K562 (cell line): Measurements from ENCODE around the gene ANKS1B. TPM values are rescaled to one million over a fixed set of nuclear protein-coding genes. Genes with fewer than 3 reads are reported as not detected.

Experiments
- ATAC-seq: fragments of 200-7000 bp; cut with Tn5 transposase; 3 replicates; pipeline ENCODE4 v1.9.1; 2020; ENCODE audit warnings: moderate library complexity
- BruUV-seq: library from RNA; stranded (reverse); fragments of 400-500 nt; replicated peaks from 2 replicates; lab custom pipeline; 2021; lab: Mats Ljungman, UMichigan
- CTCF ChIA-PET: fragments of 300-600 bp; formaldehyde crosslinking; extraction: SDS; loops from one replicate; lab custom pipeline; 2021; ENCODE audit warnings: low intra/inter-chr PET ratio; lab: Yijun Ruan, JAX
- POLR2A ChIA-PET: fragments of 300-600, 350-650 bp; sonication (Branson Sonifier 250); formaldehyde crosslinking; extraction: SDS; loops from one replicate; lab custom pipeline; 2021; ENCODE audit warnings: antibody characterized with exemption, inconsistent platforms; lab: Yijun Ruan, JAX
- DNase-seq, 4 experiments: peaks; one replicate each; pipeline versions ENCODE4 v3.0.0 to v3.0.0-alpha.2; 2011 to 2018; ENCODE audit warnings: low spot score in 3 of 4, mixed read lengths in 3 of 4; ENCODE audit errors: extremely low read depth in 1 of 4
- FAIRE-seq: peaks from 2 replicates; lab custom pipeline; 2011; peaks lifted over from hg19 to GRCh38; lab: Jason Lieb, UNC
- H2AFZ ChIP-seq: 2 replicates; pipeline ENCODE4 v1.6.0; 2011; ENCODE audit warnings: low read depth, low read length, control low read depth, inconsistent platforms
- H3K27ac ChIP-seq: fragments of 200-600 bp; 3 replicates; pipeline ENCODE4 v1.8.0; 2011; ENCODE audit warnings: low read depth, mild to moderate bottlenecking, control low read depth, inconsistent platforms, low read length, moderate library complexity, mixed read lengths; ENCODE audit errors: extremely low read depth
- H3K27me3 ChIP-seq, 2 experiments: fragments of 300-600 bp in 1 of 2; 2 replicates in 1 of 2; 3 replicates in 1 of 2; pipeline versions ENCODE4 v1.6.0 to v1.8.0; 2011; ENCODE audit warnings: inconsistent platforms in 2 of 2, low read length in 2 of 2, mild to moderate bottlenecking in 1 of 2, mixed read lengths in 1 of 2, moderate library complexity in 1 of 2; ENCODE audit not compliant: control insufficient read depth in 2 of 2, insufficient read depth in 2 of 2
- H3K36me3 ChIP-seq: fragments of 300-600 bp; 3 replicates; pipeline ENCODE4 v1.8.0; 2011; ENCODE audit warnings: mild to moderate bottlenecking, low read length, inconsistent platforms; ENCODE audit not compliant: control insufficient read depth, insufficient read depth
- H3K4me1 ChIP-seq, 2 experiments: fragments of 200-600 bp in 1 of 2; replicated peaks in 1 of 2; 2 replicates in 1 of 2; 3 replicates in 1 of 2; pipeline versions ENCODE4 v1.5.1 to v1.8.0; 2011; ENCODE audit warnings: inconsistent platforms in 2 of 2, low read length in 2 of 2, mild to moderate bottlenecking in 1 of 2, mixed read lengths in 1 of 2, moderate library complexity in 1 of 2; ENCODE audit not compliant: control insufficient read depth in 2 of 2, insufficient read depth in 2 of 2
- H3K4me2 ChIP-seq: 2 replicates; pipeline ENCODE4 v1.6.1; 2011; ENCODE audit warnings: low read length, control low read depth, inconsistent platforms, mixed read lengths; ENCODE audit not compliant: insufficient read depth
- H3K4me3 ChIP-seq: fragments of 200-600 bp; sonication (generic), shearing (Covaris generic); 2 replicates; pipeline ENCODE4 v1.5.1; 2016; ENCODE audit warnings: control low read depth, inconsistent platforms
- H3K79me2 ChIP-seq: fragments of 200-600 bp; 3 replicates; pipeline ENCODE4 v1.8.0; 2011; ENCODE audit warnings: low read length, inconsistent platforms; ENCODE audit not compliant: control insufficient read depth, insufficient read depth
- H3K9ac ChIP-seq, 2 experiments: 2 replicates each; pipeline versions ENCODE4 v1.6.0 to v1.6.1; 2011; ENCODE audit warnings: low read depth in 2 of 2, low read length in 2 of 2, control low read depth in 1 of 2, inconsistent platforms in 1 of 2, mild to moderate bottlenecking in 1 of 2, mixed read lengths in 1 of 2; ENCODE audit not compliant: insufficient read depth in 1 of 2
- H3K9me1 ChIP-seq: one replicate; pipeline ENCODE4 v1.6.0; 2011; ENCODE audit warnings: inconsistent platforms, mild to moderate bottlenecking, low read length, moderate library complexity; ENCODE audit not compliant: control insufficient read depth, insufficient read depth
- H3K9me3 ChIP-seq: replicated peaks from 2 replicates; pipeline ENCODE4 v1.5.1; 2011; ENCODE audit warnings: low read depth, low read length, inconsistent platforms; ENCODE audit not compliant: control insufficient read depth, insufficient read depth
- H4K20me1 ChIP-seq: replicated peaks from 2 replicates; pipeline ENCODE4 v1.6.1; 2011; ENCODE audit warnings: low read length, inconsistent platforms, mixed read lengths; ENCODE audit not compliant: control insufficient read depth, insufficient read depth
- ARID1B ChIP-seq: fragments of 450-650 bp; IDR thresholded peaks from 2 replicates; pipeline ENCODE4 v1.6.1; 2016; ENCODE audit warnings: antibody characterized with exemption, mild to moderate bottlenecking, inconsistent platforms
- C11orf30 ChIP-seq: fragments of 450-650 bp; IDR thresholded peaks from 2 replicates; pipeline ENCODE4 v1.6.1; 2016; ENCODE audit warnings: low read depth, mild to moderate bottlenecking
- CBX2 ChIP-seq: fragments of 200-600 bp; sonication (generic); IDR thresholded peaks from one replicate; pipeline ENCODE4 v1.6.1; 2012; ENCODE audit warnings: mild to moderate bottlenecking, low read length, inconsistent platforms; ENCODE audit not compliant: insufficient read depth, poor library complexity, severe bottlenecking
- CHCHD3 ChIP-seq: fragments of 250-450 bp; sonication (Bioruptor Pico); IDR thresholded peaks from 2 replicates; pipeline ENCODE4 v2.1.2; 2022; ENCODE audit warnings: mild to moderate bottlenecking
- CSDE1 ChIP-seq, 2 experiments: fragments of 450-650 bp; IDR thresholded peaks; 2 replicates each; pipeline ENCODE4 v1.6.1; 2016; ENCODE audit warnings: mild to moderate bottlenecking in 1 of 2
- EHMT2 ChIP-seq: fragments of 450-650 bp; IDR thresholded peaks from 2 replicates; pipeline ENCODE4 v1.6.1; 2018; ENCODE audit warnings: antibody characterized with exemption
- FIP1L1 ChIP-seq: fragments of 200-400 bp; formaldehyde crosslinking; IDR thresholded peaks from 2 replicates; pipeline ENCODE4 v1.6.1; 2018; ENCODE audit warnings: mild to moderate bottlenecking, low read depth, low read length; ENCODE audit not compliant: poor library complexity, severe bottlenecking
- FOXP1 ChIP-seq: sonication (generic); formaldehyde crosslinking; IDR thresholded peaks from 2 replicates; pipeline ENCODE4 v1.8.0; 2022; ENCODE audit warnings: mild to moderate bottlenecking, missing genetic modification reagents
- MAFF ChIP-seq: IDR thresholded peaks from 2 replicates; pipeline ENCODE4 v1.6.1; 2012; ENCODE audit warnings: low read length, improper control_type of control experiment
- MAFG ChIP-seq: fragments of 450-650 bp; conservative IDR thresholded peaks from 2 replicates; pipeline ENCODE4 v1.6.1; 2016; ENCODE audit warnings: missing genetic modification characterization, missing compliant biosample characterization
- MECOM ChIP-seq: fragments of 250-450 bp; sonication (Bioruptor Pico); IDR thresholded peaks from 2 replicates; pipeline ENCODE4 v1.8.0; 2022; ENCODE audit warnings: inconsistent platforms
- RFX7 ChIP-seq: fragments of 250-450 bp; sonication (Bioruptor Pico); IDR thresholded peaks from 2 replicates; pipeline ENCODE4 v1.5.1; 2021; ENCODE audit warnings: mild to moderate bottlenecking
- SMARCA4 ChIP-seq: fragments of 450-650 bp; IDR thresholded peaks from 2 replicates; pipeline ENCODE4 v1.6.1; 2016
- SMARCC2 ChIP-seq: fragments of 450-650 bp; IDR thresholded peaks from 2 replicates; pipeline ENCODE4 v1.6.1; 2017; ENCODE audit warnings: antibody characterized with exemption, moderate library complexity, mild to moderate bottlenecking, low read depth
- TBP ChIP-seq: optimal IDR thresholded peaks from 2 replicates; pipeline ENCODE3; 2011; ENCODE audit warnings: low read depth, low read length, improper control_type of control experiment
- YY1 ChIP-seq, 3 experiments: IDR thresholded peaks; 2 replicates each; pipeline ENCODE4 v1.6.1; 2011; ENCODE audit warnings: low read length in 2 of 3, mild to moderate bottlenecking in 2 of 3, moderate library complexity in 2 of 3, borderline replicate concordance in 1 of 3, control low read depth in 1 of 3, low read depth in 1 of 3; ENCODE audit not compliant: insufficient read depth in 3 of 3, insufficient replicate concordance in 2 of 3, control insufficient read depth in 1 of 3, insufficient read length in 1 of 3; ENCODE audit errors: extremely low read depth in 1 of 3
- ZKSCAN3 ChIP-seq: fragments of 250-450 bp; sonication (Bioruptor Pico); IDR thresholded peaks from 2 replicates; pipeline ENCODE4 v1.4.0; 2020
- ZNF445 ChIP-seq: fragments of 250-450 bp; sonication (Bioruptor Pico); IDR thresholded peaks from 2 replicates; pipeline ENCODE4 v1.4.0; 2020; ENCODE audit warnings: low read depth, mild to moderate bottlenecking, moderate library complexity
- WGBS: fragments of 100-300 bp; shearing (Covaris generic); methylation state at CpG from one replicate; pipeline ENCODE4 v1.1.6; 2016; ENCODE audit warnings: low coverage, mixed read lengths; ENCODE audit not compliant: insufficient coverage; ENCODE audit errors: missing lambda C conversion rate; 5-methylcytosine and 5-hydroxymethylcytosine counted together
- in situ Hi-C: fragments of 300-500 bp; cut with MboI; formaldehyde crosslinking; loops from 4 replicates; pipeline ENCODE4 v1.15.0; 2018; ENCODE audit warnings: inconsistent platforms, mixed read lengths
- intact Hi-C: fragments of 100-400 bp; cut with micrococcal nuclease; formaldehyde crosslinking; loops from 2 replicates; pipeline ENCODE4 v1.14.2; 2022
- polyA plus RNA-seq, 8 experiments: library from polyadenylated mRNA; depleted of rRNA in 4 of 8; stranded (reverse) in 5 of 8; unstranded in 3 of 8; fragments of >200 nt; fragmentation: Nextera tagmentation in 2 of 8; fragmentation: Illumina TruSeq in 1 of 8; extraction: Ambion mirVana in 2 of 8; extraction: Trizol in 1 of 8; gene quantifications; 2 replicates each; pipeline versions ENCODE4 v1.2.1 to v1.2.3, GENCODE V29; 2011 to 2014; ENCODE audit warnings: inconsistent platforms in 1 of 8, missing spikeins in 1 of 8
- total RNA-seq, 7 experiments: library from RNA; depleted of rRNA in 6 of 7; stranded (reverse); fragments of >200 nt in 6 of 7; fragmentation: Illumina TruSeq in 2 of 7; extraction: Trizol in 2 of 7; gene quantifications; 2 replicates each; pipeline versions ENCODE4 v1.2.1 to v1.2.3, GENCODE V29; 2011 to 2021; ENCODE audit warnings: low replicate concordance in 1 of 7
- TF ChIP-seq, protein P1 (sequence below): fragments of 150-350 bp; IDR thresholded peaks from 2 replicates; pipeline ENCODE4 v1.6.1; 2014; ENCODE audit warnings: low read depth, mild to moderate bottlenecking, low read length, borderline replicate concordance

ANKS1B gene
- total and polyA plus RNA-seq, 9 of the 15 experiments (the other 6 are each of a cell fraction or from before 2014, with no cell fraction given): 0.04 to 0.47 (median 0.28) TPM; not detected in 4

DNA sequence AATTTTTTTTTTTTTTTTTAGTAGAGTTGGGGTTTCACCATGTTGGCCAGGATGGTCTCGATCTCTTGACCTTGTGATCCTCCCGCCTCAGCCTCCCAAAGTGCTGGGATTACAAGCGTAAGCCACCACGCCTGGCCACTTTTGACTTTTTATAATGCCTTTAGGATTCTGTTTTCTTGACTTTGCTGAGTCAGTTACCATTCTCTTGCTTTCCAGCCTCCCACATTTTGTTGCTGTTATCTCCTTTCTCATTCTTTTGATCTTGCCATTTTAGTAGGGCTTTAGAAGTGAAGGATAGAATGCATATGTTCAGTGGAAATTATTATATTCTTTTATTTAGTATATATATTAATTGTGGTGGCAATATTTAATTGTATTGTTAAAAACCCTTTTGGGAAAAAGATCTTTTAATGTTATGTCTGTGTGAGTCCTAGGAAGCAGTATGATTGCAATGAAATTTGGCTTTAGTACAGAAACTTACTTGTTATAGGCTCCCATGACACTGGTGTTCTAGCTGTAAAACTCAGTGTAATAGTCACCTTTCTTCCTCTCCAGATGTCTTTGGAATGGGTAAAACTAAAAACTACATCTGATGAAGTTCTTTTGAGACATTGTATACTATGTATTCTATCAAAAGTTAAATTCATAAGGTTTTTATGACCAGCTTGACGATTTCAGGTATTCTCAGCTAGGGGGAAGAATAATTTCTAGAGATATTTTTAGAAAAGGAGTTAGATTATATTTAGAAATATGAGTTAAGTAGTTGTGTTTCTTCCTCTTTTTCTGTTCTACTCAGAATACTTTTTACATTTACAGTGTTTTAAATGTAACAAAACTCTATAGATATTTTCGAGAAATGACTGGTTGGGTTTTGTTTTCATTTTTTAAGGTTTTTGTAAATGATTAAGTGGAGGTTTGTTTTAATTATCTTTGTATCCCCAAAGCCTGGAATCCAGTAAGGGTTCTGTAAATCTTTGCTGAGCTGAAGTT is 1264.9 kb downstream of the ANKS1B start:
- POLR2A ChIA-PET: interaction anchor here (1.8 kb wide), 1 partner anchor 10 kb away, joined by 7 read pairs; no protein-coding TSS in a partner anchor
- peaks cover 5% of the 10 kb centered on the region; the same call in 2 of the 3 replicates for H3K36me3 ChIP-seq
- TF ChIP-seq CHCHD3 (CRISPR knock-in tag): no peak
- no peak for TF ChIP-seq FIP1L1
- no peak for TF ChIP-seq ZKSCAN3 (CRISPR knock-in tag)
- TF ChIP-seq, protein P1, sequence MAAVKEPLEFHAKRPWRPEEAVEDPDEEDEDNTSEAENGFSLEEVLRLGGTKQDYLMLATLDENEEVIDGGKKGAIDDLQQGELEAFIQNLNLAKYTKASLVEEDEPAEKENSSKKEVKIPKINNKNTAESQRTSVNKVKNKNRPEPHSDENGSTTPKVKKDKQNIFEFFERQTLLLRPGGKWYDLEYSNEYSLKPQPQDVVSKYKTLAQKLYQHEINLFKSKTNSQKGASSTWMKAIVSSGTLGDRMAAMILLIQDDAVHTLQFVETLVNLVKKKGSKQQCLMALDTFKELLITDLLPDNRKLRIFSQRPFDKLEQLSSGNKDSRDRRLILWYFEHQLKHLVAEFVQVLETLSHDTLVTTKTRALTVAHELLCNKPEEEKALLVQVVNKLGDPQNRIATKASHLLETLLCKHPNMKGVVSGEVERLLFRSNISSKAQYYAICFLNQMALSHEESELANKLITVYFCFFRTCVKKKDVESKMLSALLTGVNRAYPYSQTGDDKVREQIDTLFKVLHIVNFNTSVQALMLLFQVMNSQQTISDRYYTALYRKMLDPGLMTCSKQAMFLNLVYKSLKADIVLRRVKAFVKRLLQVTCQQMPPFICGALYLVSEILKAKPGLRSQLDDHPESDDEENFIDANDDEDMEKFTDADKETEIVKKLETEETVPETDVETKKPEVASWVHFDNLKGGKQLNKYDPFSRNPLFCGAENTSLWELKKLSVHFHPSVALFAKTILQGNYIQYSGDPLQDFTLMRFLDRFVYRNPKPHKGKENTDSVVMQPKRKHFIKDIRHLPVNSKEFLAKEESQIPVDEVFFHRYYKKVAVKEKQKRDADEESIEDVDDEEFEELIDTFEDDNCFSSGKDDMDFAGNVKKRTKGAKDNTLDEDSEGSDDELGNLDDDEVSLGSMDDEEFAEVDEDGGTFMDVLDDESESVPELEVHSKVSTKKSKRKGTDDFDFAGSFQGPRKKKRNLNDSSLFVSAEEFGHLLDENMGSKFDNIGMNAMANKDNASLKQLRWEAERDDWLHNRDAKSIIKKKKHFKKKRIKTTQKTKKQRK: no peak
- TF ChIP-seq MECOM: no peak
- TF ChIP-seq CSDE1 (IDR thresholded peaks at IDR 0.05): no peak
- no peak for TF ChIP-seq RFX7 (CRISPR knock-in tag)
- peak; percentile 59 for TF ChIP-seq MAFF
- peak; percentile 65; the same call in 1 of the 2 replicates for TF ChIP-seq SMARCA4
- TF ChIP-seq ARID1B: peak; percentile 32; the same call in 1 of the 2 replicates
- peak; percentile 91 for TF ChIP-seq C11orf30
- peak; percentile 47; the same call in 1 of the 2 replicates for TF ChIP-seq EHMT2
- no peak for TF ChIP-seq FOXP1 (CRISPR knock-in tag)
- no peak for TF ChIP-seq CBX2
- peak; percentile 31 for TF ChIP-seq TBP
- peak; percentile 77 for TF ChIP-seq MAFG (tag)
- TF ChIP-seq YY1 (IDR thresholded peaks at IDR 0.05; ENCODE audit: borderline replicate concordance in 1 of 3, control insufficient read depth in 1 of 3, extremely low read depth in 1 of 3, insufficient read depth in 3 of 3, insufficient read length in 1 of 3, insufficient replicate concordance in 2 of 3, low read depth in 1 of 3, low read length in 2 of 3): no peak
- no peak for TF ChIP-seq ZNF445 (CRISPR knock-in tag)
- TF ChIP-seq SMARCC2: 0 out of 2 replicates have a peak, but pooled peaks have one; percentile 21

More for the DNA sequence above, 1264.9 kb downstream of the ANKS1B start:
- peak overlapping the region; percentile 40; the same call in 1 of the 3 replicates for H3K27ac ChIP-seq
- ATAC-seq: peak; percentile 70
- no peaks in the 10 kb centered on the region for H3K79me2 ChIP-seq
- H4K20me1 ChIP-seq: no peaks in the 10 kb centered on the region
- peaks cover 3 to 5% of the 10 kb centered on the region in 2 experiments; a peak in 2 of 5 replicates for H3K4me1 ChIP-seq
- CTCF ChIA-PET: no interaction called here
- peak in 2 of 4 experiments; percentile 27 to 34 for DNase-seq
- H3K9me3 ChIP-seq: no peaks in the 10 kb centered on the region
- peak overlapping the region; percentile 51 for H2AFZ ChIP-seq
- intact Hi-C loops (no loop called here), in situ Hi-C loops (no loop called here)
- H3K9me1 ChIP-seq: no peaks in the 10 kb centered on the region
- 50% methylated on average over 5 of the region's 6 CpGs for WGBS
- H3K4me2 ChIP-seq: no peak overlapping the region
- no peaks in the 10 kb centered on the region for H3K27me3 ChIP-seq
- no TSS peak for BruUV-seq
- no peak overlapping the region for H3K4me3 ChIP-seq
- no peak for FAIRE-seq
- no peak overlapping the region; a peak in 1 of 4 replicates for H3K9ac ChIP-seq
